Mammary epithelial cell (primary cell): Measurements from ENCODE around the gene CUX1.

Experiments
- CTCF ChIP-seq, 2 donors: IDR thresholded peaks in 1 of 2; conservative IDR thresholded peaks in 1 of 2; 2 replicates each; pipeline ENCODE4 v1.5.1; 2011 to 2012; ENCODE audit warnings: inconsistent platforms in 2 of 2, low read length in 2 of 2, mild to moderate bottlenecking in 2 of 2, control low read depth in 1 of 2, low read depth in 1 of 2; ENCODE audit not compliant: insufficient read depth in 1 of 2; ENCODE audit errors: extremely low read depth in 1 of 2
- EZH2 ChIP-seq: IDR thresholded peaks from 2 replicates; pipeline ENCODE4 v1.6.1; 2012; ENCODE audit warnings: low read length, inconsistent platforms, borderline replicate concordance

GRCh38 chr7:101846800-101847538, 29.5 kb downstream of the CUX1 start:
- TF ChIP-seq CTCF (conservative IDR thresholded peaks at IDR 0.05 in 1 of 2, IDR thresholded peaks at IDR 0.05 in 1 of 2; ENCODE audit: extremely low read depth in 1 of 2, insufficient read depth in 1 of 2, low read depth in 1 of 2, low read length in 2 of 2) (no peak), EZH2 (no peak)
